Measurements from ENCODE around the gene CAMSAP1.

Gene CAMSAP1

DNA sequence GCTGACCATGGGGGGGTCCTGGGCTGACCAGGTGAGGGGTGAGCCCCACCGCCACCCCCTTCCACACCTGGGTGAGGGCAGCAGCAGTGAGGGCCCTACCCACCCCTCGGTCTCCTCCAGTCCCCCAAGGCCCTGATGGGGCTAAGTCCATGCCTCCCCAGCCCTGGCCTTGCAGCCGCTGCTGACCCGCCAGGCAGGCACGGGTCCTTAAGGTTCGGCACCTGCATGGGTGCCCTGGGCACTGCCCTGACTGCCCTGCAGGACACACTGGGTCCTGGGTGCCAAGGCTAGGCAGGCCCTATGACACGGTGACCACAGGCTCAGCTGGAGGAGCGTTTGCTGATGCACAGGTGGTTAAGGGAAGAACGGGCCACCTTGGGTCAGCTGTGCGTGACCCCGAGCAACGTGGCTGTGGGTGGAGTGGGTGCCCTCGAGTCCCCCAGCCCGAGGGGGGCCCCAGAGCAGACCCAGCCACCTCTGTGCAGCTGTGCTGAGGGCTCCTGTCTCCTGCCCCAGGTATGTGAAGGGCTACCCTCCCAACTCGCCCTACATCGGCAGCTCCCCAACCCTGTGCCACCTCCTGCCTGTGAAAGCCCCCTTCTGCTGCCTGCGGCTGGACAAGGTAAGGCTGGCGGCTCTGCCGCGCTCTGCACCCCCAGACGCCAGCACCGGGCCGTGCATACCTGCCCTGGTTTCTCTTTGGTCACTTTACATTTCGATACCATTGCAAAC, 132.4 kb downstream of the CAMSAP1 start:
- no peak for DNase-seq (ENCODE audit: low spot score)

- DNase-seq (ENCODE audit: low spot score) = no peak
These were observed 133.1 kb downstream of the CAMSAP1 start for GRCh38 chr9:135774239-135774747.

DNA sequence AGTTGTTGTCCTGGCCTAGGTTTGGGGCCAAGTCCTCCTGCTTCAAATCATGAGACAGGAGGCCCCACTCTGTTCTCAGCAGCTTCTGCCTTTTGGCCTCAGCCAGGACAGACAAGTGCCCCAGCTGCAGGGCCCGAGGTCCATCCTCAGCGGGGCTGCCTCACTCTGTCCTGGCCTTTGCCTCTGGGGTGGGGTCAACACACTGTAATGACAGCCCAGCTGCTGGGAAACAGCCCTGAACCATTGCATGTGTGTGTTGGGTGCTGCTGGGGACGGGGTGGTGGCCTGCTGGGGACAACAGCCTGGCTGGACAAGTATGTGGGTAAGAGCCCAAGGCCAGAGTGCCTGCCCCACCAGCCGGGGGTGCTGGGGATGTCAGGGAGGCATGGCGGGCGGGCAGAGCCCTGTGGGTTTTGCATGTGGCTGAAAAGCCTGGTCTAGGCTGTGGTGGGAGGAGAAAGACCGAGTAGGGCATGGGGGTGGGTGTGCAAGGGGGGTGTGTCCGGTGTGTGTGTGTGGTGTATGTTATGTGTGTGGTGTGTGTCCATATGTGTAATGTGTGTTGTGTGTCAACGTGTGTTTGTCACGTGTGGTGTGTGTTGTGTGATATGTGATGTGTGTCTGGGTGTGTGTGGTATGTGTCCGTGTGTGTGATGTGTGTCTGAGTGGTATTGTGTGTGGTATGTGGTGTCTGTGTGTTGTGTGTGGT, 133.7 kb downstream of the CAMSAP1 start:
- no peak for DNase-seq (ENCODE audit: low spot score)

DNA sequence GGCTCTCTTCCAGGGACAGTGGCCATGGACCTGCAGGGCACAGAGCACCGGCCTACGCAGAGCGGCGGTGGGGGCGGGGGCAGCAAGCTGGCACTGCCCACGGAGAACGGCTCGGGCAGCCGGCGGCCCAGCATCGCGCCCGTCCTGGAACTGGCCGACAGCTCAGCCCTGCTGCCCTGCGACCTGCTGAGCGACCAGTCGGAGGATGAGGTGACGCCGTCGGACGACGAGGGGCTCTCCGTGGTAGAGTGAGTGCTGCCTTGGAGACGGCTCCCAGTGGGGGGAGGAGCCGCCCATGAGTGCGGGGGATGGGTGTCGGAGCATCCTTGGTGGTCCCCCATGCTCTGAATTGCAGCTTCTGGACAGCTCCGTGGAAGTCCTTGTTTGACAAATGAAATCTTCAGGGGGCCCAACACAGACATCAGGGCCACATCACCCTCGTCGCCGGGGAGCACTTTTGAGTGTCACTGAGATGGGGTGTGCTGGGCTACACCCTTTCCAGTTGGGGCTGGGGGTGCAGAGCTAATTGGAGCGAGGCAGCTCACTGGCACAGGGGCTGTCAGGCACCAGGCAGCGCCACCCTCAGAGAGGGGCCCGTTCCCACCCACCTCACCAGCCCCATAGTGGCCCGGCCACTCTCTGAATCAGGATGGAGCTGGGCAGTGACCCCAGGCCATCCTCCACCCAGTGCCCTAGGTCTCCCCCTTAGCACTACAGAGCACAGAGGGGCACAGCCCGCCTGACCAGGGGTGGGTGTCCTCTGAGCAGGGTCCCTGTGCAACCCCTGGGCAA, 134.4 kb downstream of the CAMSAP1 start:
- no peak for DNase-seq (ENCODE audit: low spot score)

- no peak for DNase-seq (ENCODE audit: low spot score)
These were observed 135.2 kb downstream of the CAMSAP1 start for GRCh38 chr9:135772056-135772646.

DNA sequence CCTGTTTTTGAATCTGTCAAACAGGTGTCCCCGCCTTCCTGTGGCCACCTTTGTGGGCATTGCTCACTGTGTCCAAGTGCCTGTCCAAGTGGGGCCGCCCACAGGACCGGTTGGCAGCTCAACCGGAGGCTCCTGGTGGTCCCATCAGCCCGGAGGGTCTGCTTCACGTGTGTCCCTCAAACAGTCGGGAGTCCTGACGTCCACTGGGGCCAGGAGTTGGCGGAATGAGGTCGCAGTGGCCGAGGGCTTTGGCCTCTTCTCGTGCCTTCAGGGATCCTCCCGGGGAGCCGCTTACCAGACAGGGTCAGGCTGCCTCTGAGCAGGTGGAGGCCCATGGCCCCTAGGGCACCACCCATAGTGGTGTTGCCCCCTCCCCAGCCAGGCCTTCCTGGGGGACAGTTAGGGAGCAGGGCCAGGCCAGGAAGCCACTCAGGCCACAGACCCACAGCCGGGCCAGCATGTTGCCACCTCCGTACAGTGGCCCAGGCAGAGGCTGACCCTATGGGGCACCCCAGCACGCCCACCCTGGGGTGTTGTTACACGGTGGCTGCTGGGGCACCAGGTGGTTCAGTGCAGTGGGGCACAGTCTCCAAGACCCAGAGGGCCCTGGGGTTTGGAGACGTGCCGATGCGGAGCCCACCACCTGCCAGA, 135.8 kb downstream of the CAMSAP1 start:
- no peak for DNase-seq (ENCODE audit: low spot score)

- no peak for DNase-seq (ENCODE audit: low spot score)
These were observed 136.6 kb downstream of the CAMSAP1 start for GRCh38 chr9:135770771-135771170.

DNA sequence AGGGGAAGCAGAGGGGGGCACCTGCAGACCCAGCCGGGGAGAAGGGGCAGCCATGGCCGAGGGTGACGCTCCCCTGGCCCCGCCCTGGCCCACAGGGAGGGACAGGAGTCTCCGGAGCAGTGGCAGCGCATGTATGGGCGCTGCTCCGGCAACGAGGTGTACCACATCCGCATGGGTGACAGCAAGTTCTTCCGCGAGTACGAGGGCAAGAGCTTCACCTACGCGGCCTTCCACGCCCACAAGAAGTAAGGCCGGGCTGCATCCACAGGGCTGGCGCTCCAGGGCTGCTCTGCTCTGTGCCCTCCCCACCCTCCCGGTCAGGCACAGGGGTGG, 137.2 kb downstream of the CAMSAP1 start:
- no peak for DNase-seq (ENCODE audit: low spot score)

- no peak for DNase-seq (ENCODE audit: low spot score)
These were observed 137.7 kb downstream of the CAMSAP1 start for GRCh38 chr9:135769489-135770202.

DNA sequence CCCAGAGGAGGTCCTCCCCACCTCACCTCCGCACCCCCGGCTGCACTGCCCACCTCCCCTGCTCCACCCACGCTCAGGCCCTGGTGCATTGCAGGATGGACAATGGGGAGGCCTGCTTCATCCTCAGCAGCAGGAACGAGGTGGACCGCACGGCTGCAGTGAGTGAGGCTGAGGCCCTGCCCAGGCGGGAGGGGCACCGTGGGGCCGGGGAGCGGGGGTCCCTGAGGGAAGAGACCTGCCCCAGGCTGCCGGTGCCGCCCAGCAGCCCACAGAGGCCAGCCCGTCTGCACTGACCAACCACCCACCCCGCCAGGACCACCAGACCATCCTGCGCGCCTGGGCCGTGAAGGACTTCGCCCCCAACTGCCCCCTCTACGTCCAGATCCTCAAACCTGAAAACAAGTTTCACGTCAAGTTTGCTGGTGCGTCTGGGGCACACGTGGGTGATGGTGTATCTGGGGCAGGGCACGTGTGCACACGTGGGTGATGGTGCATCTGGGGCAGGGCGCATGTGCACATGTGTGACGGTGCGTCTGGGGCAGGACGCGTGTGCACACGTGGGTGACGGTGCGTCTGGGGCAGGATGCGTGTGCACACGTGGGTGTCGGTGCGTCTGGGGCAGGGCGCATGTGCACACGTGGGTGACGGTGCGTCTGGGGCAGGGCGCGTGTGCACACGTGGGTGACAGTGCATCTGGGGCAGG, 138.7 kb downstream of the CAMSAP1 start:
- no peak for DNase-seq (ENCODE audit: low spot score)

DNA sequence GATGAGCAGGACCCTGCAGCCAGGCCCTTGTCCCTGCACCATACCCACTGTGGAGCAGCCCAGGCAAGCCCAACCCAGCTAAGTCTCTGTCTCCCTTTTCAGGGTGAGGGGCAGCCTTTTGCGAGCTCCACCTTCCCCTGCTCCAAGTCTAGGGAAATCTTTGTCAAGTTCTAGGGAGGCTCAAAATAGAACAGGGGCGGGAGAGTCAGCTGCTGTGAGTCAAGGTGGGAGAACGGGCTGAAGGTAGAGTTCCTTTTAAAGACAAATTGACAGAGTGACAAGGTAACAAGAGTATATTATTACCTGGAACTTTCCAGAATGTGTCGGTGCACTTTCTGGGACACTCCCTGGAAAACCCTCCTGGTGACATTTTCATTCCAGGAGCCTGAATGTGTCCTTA, 140.6 kb downstream of the CAMSAP1 start:
- no peak for DNase-seq (ENCODE audit: low spot score)

GRCh38 chr9:135766251-135766650, 141.1 kb downstream of the CAMSAP1 start:
- DNase-seq (ENCODE audit: low spot score) = no peak

GRCh38 chr9:135765416-135765815, 141.9 kb downstream of the CAMSAP1 start:
- no peak for DNase-seq (ENCODE audit: low spot score)

DNA sequence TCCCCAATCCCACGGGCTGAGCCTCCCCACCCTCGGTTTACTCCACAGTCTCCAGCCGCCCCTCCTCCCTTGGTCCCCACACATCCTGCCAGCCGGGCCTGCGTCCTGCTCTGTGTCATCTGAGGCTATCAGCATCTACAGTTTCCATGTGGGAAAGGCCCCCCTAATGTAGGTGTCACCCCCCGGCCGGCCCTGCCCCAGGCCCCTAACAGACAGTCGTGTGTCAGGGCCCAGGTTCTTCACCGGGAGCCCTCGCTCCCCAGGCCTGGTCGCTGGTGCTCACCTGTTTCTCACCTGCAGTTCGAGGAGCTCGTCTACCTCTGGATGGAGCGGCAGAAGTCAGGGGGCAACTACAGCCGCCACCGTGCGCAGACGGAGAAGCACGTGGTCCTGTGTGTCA, 142.6 kb downstream of the CAMSAP1 start:
- no peak for DNase-seq (ENCODE audit: low spot score)

DNA sequence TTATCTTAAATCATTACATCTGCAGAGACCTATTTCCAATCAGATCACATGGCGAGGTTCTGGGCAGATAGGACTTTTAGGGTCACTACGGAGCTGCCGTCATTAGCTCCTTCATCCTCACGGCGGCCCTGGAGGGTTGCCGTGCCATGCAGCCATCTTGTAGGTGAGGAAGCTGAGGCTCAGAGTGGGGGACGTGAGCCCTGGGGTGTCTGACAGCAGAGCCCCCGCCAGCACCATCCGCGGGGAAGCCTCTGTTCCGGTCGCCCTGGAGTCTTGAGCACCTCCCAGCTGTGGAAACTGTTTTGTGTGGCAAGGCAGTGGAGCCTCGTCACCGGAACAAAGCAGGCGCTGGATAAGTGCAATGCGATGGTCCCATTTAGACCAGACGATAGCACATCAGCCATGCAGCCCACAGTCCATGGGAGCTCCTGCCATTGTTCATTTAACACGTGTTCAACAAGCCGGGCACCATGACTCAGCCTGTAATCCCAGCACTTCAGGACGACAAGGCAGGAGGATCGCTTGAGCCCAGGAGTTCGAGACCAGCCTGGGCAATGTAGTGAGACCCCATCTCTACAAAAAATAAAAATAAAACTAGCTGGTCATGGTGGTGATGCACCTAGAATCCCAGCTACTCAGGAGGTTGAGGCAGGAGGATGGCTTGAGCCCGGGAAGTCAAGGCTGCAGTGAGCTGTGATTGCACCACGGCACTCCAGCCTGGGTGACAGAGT, 143.5 kb downstream of the CAMSAP1 start:
- no peak for DNase-seq (ENCODE audit: low spot score)

DNA sequence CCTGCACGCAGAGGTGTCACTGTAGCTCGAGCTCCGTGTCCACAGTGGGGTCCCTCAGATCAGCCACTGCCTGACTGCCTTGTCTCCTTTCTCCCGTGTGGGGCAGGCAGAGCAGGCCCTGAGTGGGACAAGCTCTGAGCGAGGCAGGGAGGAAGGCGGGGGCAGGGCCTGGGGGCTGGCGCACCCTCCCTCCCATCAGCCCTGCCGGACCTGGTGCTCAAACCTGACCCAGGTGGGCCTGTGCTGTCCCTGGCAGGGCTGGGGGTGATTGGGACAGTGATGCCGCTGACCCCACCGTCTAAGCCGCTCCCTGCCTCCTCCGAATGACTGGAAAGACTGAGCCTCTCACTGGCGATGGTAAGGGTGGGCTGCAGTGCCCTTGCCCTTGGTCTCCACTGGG, 144.4 kb downstream of the CAMSAP1 start:
- no peak for DNase-seq (ENCODE audit: low spot score)

DNA sequence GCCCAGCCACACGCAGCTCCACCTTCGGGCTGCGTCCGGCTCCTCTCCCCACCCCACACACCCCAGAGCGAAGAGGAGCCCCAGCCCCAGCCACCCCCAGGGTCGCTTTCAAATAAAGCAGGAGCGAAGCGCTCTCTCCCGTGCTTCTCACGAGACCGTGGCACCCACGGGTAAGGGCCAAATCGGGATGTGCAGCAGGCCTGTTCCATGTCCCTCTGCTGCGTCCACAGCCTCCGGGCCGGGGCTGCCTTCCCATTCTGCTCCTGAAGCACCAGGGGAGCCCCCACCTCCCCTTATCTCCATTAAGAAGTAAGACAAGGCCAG, 145.5 kb downstream of the CAMSAP1 start:
- no peak for DNase-seq (ENCODE audit: low spot score)

DNA sequence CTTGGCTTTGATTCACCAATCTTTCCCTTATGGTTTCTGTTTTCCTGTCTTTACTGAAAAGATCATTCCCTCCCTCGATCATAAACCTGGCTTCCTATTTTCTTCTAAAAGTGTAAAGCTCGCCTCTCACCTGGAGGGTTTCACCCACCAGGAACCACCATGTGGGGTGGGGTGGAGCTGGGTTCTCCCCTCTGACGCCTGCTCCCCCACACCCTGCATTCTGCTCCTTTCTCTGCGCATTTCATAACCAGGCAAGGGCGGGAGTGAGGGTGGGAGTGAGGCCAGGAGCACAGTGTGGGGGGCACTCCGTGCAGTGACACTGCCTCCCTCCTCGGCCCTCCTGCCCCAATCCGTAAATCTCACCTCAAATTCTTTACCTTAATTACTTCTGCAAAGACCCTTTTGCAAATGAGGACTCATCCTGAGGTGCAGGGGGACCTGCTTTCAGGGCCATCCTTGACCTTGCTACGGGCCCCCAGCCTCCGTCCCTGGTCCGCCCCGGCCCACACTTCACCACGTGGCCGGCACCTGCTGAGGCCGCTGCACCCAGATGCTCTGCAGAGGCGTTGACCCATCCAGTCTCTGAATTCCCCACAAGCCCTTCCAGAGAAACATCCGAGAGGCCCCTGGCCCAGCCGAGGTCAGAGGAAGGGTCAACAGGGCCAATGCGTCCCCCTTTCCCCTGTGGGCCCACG, 146.0 kb downstream of the CAMSAP1 start:
- no peak for DNase-seq (ENCODE audit: low spot score)

DNA sequence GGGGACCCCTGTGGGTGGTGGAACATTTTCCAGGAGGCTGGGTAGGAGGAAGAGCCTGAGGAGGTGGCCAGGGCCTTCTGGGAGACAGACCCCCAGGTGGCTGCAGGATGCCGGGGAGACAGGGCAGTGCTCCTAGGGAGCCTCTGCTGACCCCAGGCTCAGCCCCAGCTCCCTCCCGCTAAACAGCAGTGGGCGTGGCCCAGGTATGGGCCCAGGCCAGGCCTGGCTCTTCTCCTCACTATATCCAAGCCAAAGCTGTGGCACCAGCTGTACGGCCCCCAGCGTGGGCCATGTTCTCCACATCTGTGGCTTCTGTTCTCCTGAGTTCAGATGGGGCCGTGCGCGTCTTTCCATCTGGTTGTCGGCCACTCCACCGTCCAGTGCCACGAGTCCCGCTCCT, 146.9 kb downstream of the CAMSAP1 start:
- no peak for DNase-seq (ENCODE audit: low spot score)
